Neural crest cell (in vitro differentiated cells): Measurements from ENCODE around the gene ETV1. TPM values are rescaled to one million over a fixed set of nuclear protein-coding genes. Genes with fewer than 3 reads are reported as not detected.
"Not testable (repeated sequence)": the region's sequence is repeated elsewhere in the genome, so short reads cannot be mapped to it uniquely, and the experiment has no call there.

Experiments used
- DNase-seq: peaks from one replicate; pipeline ENCODE4 v3.0.0; 2021; ENCODE audit warnings: low read depth, mixed read lengths, low spot score
- H3K27ac Mint-ChIP-seq: one replicate; pipeline ENCODE4 v1.8.0; 2021; ENCODE audit warnings: mild to moderate bottlenecking, mixed read lengths; ENCODE audit not compliant: unreplicated experiment
- H3K27me3 Mint-ChIP-seq: 2 replicates; pipeline ENCODE4 v1.8.0; 2021; ENCODE audit warnings: low read depth, mild to moderate bottlenecking, mixed read lengths
- H3K36me3 Mint-ChIP-seq: 2 replicates; pipeline ENCODE4 v1.8.0; 2021; ENCODE audit warnings: low read depth, mild to moderate bottlenecking, mixed read lengths
- H3K4me1 Mint-ChIP-seq: 2 replicates; pipeline ENCODE4 v1.8.0; 2021; ENCODE audit warnings: mixed read lengths
- H3K4me3 Mint-ChIP-seq: one replicate; pipeline ENCODE4 v1.8.0; 2021; ENCODE audit warnings: mild to moderate bottlenecking, mixed read lengths
- H3K9me3 Mint-ChIP-seq: 2 replicates; pipeline ENCODE4 v1.8.0; 2021; ENCODE audit warnings: mixed read lengths
- CTCF ChIP-seq: fragments of 200-600 bp; sonication (generic); conservative IDR thresholded peaks from 2 replicates; pipeline ENCODE4 v1.5.0; 2021; ENCODE audit warnings: antibody characterized with exemption, mild to moderate bottlenecking
- total RNA-seq: library from RNA; stranded (reverse); gene quantifications from 2 replicates; pipeline ENCODE4 v1.2.1, GENCODE V29; 2021

ETV1 gene
- total RNA-seq, 1 donor from 2014 or later: 89.4 TPM

- Mint-ChIP-seq H3K4me3 (no peak overlapping the region), H3K4me1 (peaks cover 24% of the 10 kb centered on the region), H3K27ac (peak overlapping the region; percentile 87), H3K27me3 (no peaks in the 10 kb centered on the region), H3K9me3 (no peaks in the 10 kb centered on the region), H3K36me3 (peaks cover 30% of the 10 kb centered on the region)
- TF ChIP-seq CTCF: no peak
- no peak for DNase-seq
These were observed 56.4 kb downstream of the ETV1 start for GRCh38 chr7:13933091-13933490.

- DNase-seq: no peak
- Mint-ChIP-seq H3K27me3 (no peaks in the 10 kb centered on the region), H3K9me3 (no peaks in the 10 kb centered on the region), H3K4me1 (peaks cover 24% of the 10 kb centered on the region), H3K36me3 (peaks cover 30% of the 10 kb centered on the region), H3K4me3 (no peak overlapping the region), H3K27ac (peak overlapping the region; percentile 3)
- TF ChIP-seq CTCF: no peak
These were observed 57.3 kb downstream of the ETV1 start for GRCh38 chr7:13932131-13932530.

GRCh38 chr7:13921062-13921461 is 68.4 kb downstream of the ETV1 start:
- no peak for TF ChIP-seq CTCF
- H3K4me3 Mint-ChIP-seq: no peak overlapping the region
- peaks cover 20% of the 10 kb centered on the region for H3K36me3 Mint-ChIP-seq
- H3K9me3 Mint-ChIP-seq: peaks cover 4% of the 10 kb centered on the region
- H3K27me3 Mint-ChIP-seq: no peaks in the 10 kb centered on the region
- DNase-seq: no peak
- H3K4me1 Mint-ChIP-seq: peaks cover 28% of the 10 kb centered on the region
- H3K27ac Mint-ChIP-seq: peak overlapping the region; percentile 15

GRCh38 chr7:13920053-13920697 is 69.3 kb downstream of the ETV1 start:
- TF ChIP-seq CTCF: no peak
- Mint-ChIP-seq H3K4me3 (peak overlapping the region; percentile 72), H3K36me3 (peaks cover 22% of the 10 kb centered on the region), H3K9me3 (peaks cover 3% of the 10 kb centered on the region), H3K27ac (peak overlapping the region; percentile 86), H3K27me3 (no peaks in the 10 kb centered on the region), H3K4me1 (peaks cover 32% of the 10 kb centered on the region)
- peak; percentile 65 for DNase-seq

GRCh38 chr7:13918333-13918732 is 71.1 kb downstream of the ETV1 start:
- H3K4me1 Mint-ChIP-seq: peaks cover 39% of the 10 kb centered on the region

GRCh38 chr7:13917103-13917502 is 72.4 kb downstream of the ETV1 start:
- peaks cover 43% of the 10 kb centered on the region for H3K4me1 Mint-ChIP-seq
- peaks cover 15% of the 10 kb centered on the region for H3K36me3 Mint-ChIP-seq
- not testable (repeated sequence) for H3K27me3 Mint-ChIP-seq, H3K9me3 Mint-ChIP-seq, DNase-seq, H3K4me3 Mint-ChIP-seq, H3K27ac Mint-ChIP-seq

More at GRCh38 chr7:13918333-13918732, 71.1 kb downstream of the ETV1 start:
- H3K36me3 Mint-ChIP-seq: peaks cover 15% of the 10 kb centered on the region
- DNase-seq, H3K27me3 Mint-ChIP-seq, H3K9me3 Mint-ChIP-seq, H3K4me3 Mint-ChIP-seq, H3K27ac Mint-ChIP-seq: not testable (repeated sequence)
